ENCODE data around the gene ZNF41. TPM values are rescaled to one million over a fixed set of nuclear protein-coding genes. Genes with fewer than 3 reads are reported as not detected.

ZNF41 gene
- total RNA-seq, 4 donors from 2014 or later, result 8.7 to 14.9 (median 11.7) TPM

GRCh38 chrX:47458528-47458927, 24.5 kb downstream of the ZNF41 start:
- Histone ChIP-seq H3K9me3 (no peaks in the 10 kb centered on the region), H3K4me1 (no peaks in the 10 kb centered on the region), H3K36me3 (peaks cover 0 to 12% of the 10 kb centered on the region in 2 donors), H3K4me3 (no peak overlapping the region), H3K27ac (no peak overlapping the region), H3K27me3 (no peaks in the 10 kb centered on the region)
- in situ Hi-C loops (cut with MboI; ENCODE audit: low sequenced_read_pairs in 4 of 4) (no loop called here), intact Hi-C loops (cut with DNase I; ENCODE audit: low total_unique reads) (no loop called here)
- no peak for ATAC-seq
- no peak for DNase-seq
- TF ChIP-seq CTCF (IDR thresholded peaks at IDR 0.05 in 4 of 5, conservative IDR thresholded peaks at IDR 0.05 in 1 of 5) (no peak), POLR2A (IDR thresholded peaks at IDR 0.05) (no peak)

GRCh38 chrX:47456080-47456479, 26.9 kb downstream of the ZNF41 start:
- DNase-seq (peak; percentile 29 to 73), ATAC-seq (peak; percentile 75 to 95)
- peak overlapping the region; percentile 30 to 58 (median 49) for H3K27ac ChIP-seq
- in situ Hi-C loops (cut with MboI; ENCODE audit: low sequenced_read_pairs in 4 of 4) (no loop called here), intact Hi-C loops (cut with DNase I; ENCODE audit: low total_unique reads) (no loop called here)
- H3K27me3 ChIP-seq, result no peaks in the 10 kb centered on the region
- no peak overlapping the region for H3K4me3 ChIP-seq
- no peaks in the 10 kb centered on the region for H3K4me1 ChIP-seq
- no peaks in the 10 kb centered on the region for H3K9me3 ChIP-seq
- H3K36me3 ChIP-seq, result peaks cover 0 to 25% of the 10 kb centered on the region in 2 donors
- no peak for TF ChIP-seq CTCF (IDR thresholded peaks at IDR 0.05 in 4 of 5, conservative IDR thresholded peaks at IDR 0.05 in 1 of 5)
- no peak for TF ChIP-seq POLR2A (IDR thresholded peaks at IDR 0.05)

GRCh38 chrX:47452112-47452511, 30.9 kb downstream of the ZNF41 start:
- no peaks in the 10 kb centered on the region for H3K4me1 ChIP-seq
- no peak for DNase-seq
- in situ Hi-C loops (cut with MboI; ENCODE audit: low sequenced_read_pairs in 4 of 4) (no loop called here), intact Hi-C loops (cut with DNase I; ENCODE audit: low total_unique reads) (no loop called here)
- no peak for TF ChIP-seq CTCF (IDR thresholded peaks at IDR 0.05 in 4 of 5, conservative IDR thresholded peaks at IDR 0.05 in 1 of 5)
- no peak for ATAC-seq
- no peaks in the 10 kb centered on the region for H3K27me3 ChIP-seq
- H3K36me3 ChIP-seq, result peaks cover 0 to 56% of the 10 kb centered on the region in 2 donors
- no peak overlapping the region for H3K4me3 ChIP-seq
- H3K9me3 ChIP-seq, result peaks cover 0 to 28% (median 0%) of the 10 kb centered on the region in 3 donors
- H3K27ac ChIP-seq, result no peak overlapping the region

- Histone ChIP-seq H3K4me1 (no peaks in the 10 kb centered on the region), H3K27me3 (peaks cover 0 to 2% (median 0%) of the 10 kb centered on the region in 3 donors), H3K4me3 (no peak overlapping the region), H3K27ac (no peak overlapping the region), H3K36me3 (peaks cover 0 to 45% of the 10 kb centered on the region in 2 donors), H3K9me3 (peaks cover 0 to 32% (median 0%) of the 10 kb centered on the region in 3 donors)
- in situ Hi-C loops (cut with MboI; ENCODE audit: low sequenced_read_pairs in 4 of 4), result no loop called here
- no peak for DNase-seq
- no peak for ATAC-seq
- intact Hi-C loops (cut with DNase I; ENCODE audit: low total_unique reads), result no loop called here
- TF ChIP-seq POLR2A (IDR thresholded peaks at IDR 0.05), result no peak
Measured at GRCh38 chrX:47448165-47448806, 34.7 kb downstream of the ZNF41 start.

- DNase-seq, result no peak
- peaks cover 0 to 32% (median 0%) of the 10 kb centered on the region in 3 donors for H3K9me3 ChIP-seq
- TF ChIP-seq CTCF (IDR thresholded peaks at IDR 0.05 in 4 of 5, conservative IDR thresholded peaks at IDR 0.05 in 1 of 5), result no peak
- TF ChIP-seq POLR2A (IDR thresholded peaks at IDR 0.05), result no peak
- peaks cover 0 to 2% (median 0%) of the 10 kb centered on the region in 3 donors for H3K27me3 ChIP-seq
- ATAC-seq, result no peak
- H3K4me1 ChIP-seq, result no peaks in the 10 kb centered on the region
- intact Hi-C loops (cut with DNase I; ENCODE audit: low total_unique reads), result no loop called here
- no peak overlapping the region for H3K4me3 ChIP-seq
- peaks cover 0 to 38% of the 10 kb centered on the region in 2 donors for H3K36me3 ChIP-seq
- no peak overlapping the region for H3K27ac ChIP-seq
- in situ Hi-C loops (cut with MboI; ENCODE audit: low sequenced_read_pairs in 4 of 4), result no loop called here
Measured at GRCh38 chrX:47447607-47448006, 35.4 kb downstream of the ZNF41 start.
